ENCODE data around the gene C11orf86.
A peak's percentile ranks its signal among the peaks of the same experiment; 100 is the strongest.
"Not testable (repeated sequence)": the region's sequence is repeated elsewhere in the genome, so short reads cannot be mapped to it uniquely, and the experiment has no call there.

Gene C11orf86

DNA sequence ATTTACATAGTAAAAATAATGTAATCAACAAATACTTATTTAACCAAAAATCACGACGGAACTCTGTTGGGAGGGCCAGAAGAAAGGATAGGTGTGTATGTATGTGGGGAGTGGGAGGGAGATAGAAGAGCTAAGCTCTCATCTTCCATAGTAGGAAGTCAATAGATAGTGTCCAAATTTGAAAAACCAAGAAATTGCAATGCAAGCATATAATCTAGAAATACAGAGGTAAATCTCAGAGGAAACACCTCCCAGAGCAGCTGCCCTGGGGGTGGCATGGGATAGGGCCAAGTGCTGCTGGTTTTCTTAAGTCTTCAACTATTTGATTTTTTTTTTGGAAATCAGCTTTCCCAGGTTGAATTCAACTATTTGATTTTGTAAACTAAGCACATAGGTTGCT, 16.9 kb downstream of the C11orf86 start:
- no peak for DNase-seq

DNA sequence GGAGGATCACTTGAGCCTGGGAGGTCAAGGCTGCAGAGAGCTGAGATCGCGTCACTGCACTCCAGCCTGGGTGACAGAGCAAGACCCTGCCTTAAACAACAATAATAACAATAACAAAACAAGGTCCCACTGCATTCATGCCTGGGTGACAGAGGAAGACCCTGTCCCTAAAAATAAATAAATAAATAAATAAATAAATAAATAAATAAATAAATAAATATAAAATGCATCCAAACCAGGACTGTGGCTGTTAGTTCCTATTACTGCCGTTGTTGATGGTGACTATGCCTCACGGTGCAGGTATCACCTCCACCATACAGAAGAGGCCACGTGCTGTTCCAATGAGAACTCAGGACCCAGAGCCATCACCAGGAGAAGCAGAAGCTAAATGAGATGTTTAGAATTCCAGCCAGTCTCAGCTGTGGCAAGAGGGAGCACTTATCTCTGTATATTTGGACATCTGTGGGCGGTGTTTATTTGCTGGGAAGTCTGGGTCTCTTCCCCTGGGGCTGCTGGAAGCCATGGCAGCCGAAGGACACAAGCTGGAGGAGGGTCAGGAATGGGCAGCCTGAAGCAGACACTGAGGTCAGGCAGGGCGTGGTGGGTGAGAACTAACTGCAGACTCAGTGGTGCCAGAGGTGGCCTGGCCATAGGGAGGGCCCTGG, 21.6 kb downstream of the C11orf86 start:
- DNase-seq, result no peak

DNA sequence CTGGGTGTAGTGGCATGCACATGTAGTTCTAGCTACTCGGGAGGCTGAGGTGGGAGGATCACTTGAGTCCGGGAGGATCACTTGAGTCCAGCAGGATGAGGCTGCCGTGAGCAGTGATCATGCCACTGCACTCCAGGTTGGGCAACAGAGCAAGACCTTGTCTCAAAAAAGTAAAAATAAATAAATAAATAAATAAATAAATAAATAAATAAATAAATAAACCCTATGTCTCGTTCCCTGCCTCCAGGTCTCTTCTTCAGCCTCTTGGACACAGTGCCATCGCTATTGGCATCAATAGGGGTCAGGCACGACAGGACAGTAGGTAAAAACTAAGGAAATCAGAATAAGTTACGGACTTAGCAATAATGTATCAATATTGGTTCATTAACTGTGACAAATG, 24.5 kb downstream of the C11orf86 start:
- no peak for DNase-seq

GRCh38 chr11:67001332-67001731, 26.2 kb downstream of the C11orf86 start:
- no peak for DNase-seq

GRCh38 chr11:67002297-67002913, 27.3 kb downstream of the C11orf86 start:
- DNase-seq, result no peak

DNA sequence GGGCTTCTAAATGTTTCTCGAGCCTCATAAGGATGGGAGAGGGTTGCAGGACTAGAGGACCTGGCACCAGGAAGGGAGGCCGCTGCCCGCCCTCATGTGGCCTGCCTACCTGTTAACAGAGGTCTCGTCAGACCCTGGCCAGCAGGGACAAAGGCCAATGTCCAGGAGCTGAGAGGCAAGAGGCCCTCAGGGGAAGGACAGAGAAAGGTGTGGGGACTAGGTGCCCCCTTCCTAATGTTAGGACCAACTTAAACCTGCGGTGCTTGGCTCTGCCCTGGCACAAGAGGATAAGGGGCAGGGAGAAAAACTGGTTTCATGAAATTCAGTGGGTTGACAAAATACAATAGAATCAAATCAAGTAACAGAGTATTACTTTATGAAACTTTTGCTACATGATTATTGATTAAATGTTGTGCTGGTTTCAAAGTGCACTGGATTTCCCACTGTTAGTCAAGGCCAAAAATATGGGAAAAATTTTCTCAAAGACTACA, 27.9 kb downstream of the C11orf86 start:
- DNase-seq, result no peak

GRCh38 chr11:67005200-67005599, 30.1 kb downstream of the C11orf86 start:
- DNase-seq, result not testable (repeated sequence)

DNA sequence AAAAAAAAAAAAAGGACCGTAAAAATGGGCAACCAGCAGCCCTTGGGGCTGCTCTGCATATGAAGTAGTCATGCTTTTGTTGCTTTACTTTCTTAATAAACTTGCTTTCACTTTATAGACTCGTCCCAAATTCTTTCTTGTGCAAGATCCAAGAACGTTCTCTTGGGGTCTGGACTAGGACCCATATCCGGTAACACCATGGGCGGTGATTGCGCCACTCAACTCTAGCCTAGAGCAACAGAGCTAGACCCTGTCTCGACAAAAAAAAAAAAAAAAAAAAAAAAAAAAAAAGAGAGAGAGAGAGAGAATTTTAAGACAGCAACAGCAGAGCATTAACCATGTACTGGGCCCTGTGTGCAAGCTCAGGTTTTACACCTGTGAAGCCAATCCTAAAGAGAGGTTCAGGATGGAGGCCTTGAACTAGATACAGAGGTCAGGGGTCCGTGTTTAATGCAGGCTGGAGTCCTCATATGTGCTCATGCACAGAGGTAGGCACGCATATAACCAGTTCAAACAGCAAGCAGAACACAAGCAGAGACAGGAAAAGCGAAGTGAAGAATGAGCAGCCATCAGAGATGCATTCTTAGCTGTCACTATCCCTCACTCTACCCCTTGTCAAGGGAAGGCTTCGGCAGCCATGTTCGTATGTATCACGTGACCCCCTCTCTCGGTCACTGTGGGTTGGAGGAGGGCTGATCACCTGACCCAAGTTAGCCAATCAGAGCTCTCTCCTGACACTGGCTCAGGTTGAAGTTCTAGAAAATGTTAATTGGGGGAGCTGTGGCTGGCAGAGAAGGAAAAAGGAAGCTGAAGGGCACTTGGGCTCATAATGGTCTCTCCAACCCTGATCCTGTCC, 31.2 kb downstream of the C11orf86 start:
- DNase-seq, result peak; percentile 80

DNA sequence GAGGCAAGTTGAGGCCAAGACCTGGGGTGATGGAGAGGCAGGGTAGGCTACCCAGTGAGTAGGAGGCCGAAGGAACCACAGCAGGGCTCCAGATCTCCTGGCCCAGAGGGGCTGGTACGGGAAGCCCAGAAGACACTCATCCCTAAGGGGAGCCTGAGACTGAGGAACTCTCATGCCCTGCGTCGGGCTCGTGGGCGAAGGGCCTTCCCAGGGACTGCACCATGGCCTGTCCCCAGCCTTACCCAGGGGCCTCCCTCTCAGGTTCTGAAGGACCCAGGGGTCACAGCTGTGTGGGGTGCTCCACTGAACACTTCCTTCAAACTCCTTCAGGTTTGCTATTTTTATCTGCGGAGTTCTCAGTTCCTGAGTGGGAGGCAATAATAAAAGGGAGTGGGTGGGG, 32.0 kb downstream of the C11orf86 start:
- DNase-seq, result no peak

GRCh38 chr11:67010296-67010905, 35.3 kb downstream of the C11orf86 start:
- no peak for DNase-seq

GRCh38 chr11:67013511-67014045, 38.5 kb downstream of the C11orf86 start:
- no peak for DNase-seq

- DNase-seq, result no peak
Observed at GRCh38 chr11:67014343-67014742, 39.2 kb downstream of the C11orf86 start.

DNA sequence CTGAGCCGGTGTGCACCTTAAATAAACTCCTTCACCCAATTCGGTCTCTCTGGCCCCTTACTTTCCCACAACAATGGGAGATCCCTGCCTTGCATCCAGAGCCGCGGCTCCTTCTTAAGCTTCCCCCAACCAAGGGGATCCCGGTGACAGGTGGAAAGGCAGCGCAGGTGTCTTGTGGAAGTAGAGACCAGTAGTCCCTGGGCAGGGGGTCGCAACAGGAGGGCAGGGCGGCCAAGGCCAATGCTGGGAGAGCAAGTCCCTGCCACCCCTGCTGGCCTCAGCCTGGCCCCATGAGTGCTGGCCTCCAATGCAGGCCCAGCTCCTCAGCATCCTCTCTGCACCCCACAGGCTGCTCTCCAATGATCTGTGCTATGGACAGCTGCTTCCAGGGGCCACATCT, 39.9 kb downstream of the C11orf86 start:
- no peak for DNase-seq

DNA sequence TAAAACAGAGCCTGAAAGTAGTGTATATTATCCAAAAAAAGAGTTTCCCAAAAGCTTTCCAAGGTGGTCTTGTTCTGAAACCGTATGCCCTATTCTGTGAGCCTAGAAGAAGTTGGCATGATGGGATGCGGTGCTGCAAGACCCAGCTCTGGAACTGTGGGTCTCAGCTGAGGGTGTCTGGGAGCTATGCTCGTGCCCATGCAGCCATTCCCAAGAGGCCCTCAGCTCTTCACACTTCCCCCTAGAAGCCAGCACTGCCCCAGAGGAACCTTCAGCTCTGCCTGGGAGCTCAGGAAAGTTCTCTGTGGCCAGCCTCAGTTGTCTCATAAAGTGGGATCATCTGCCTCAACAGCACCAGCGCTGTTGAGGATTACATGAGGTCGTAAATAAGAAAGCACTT, 41.4 kb downstream of the C11orf86 start:
- no peak for DNase-seq

- no peak for DNase-seq
Observed at GRCh38 chr11:67020949-67021348, 45.8 kb downstream of the C11orf86 start.

DNA sequence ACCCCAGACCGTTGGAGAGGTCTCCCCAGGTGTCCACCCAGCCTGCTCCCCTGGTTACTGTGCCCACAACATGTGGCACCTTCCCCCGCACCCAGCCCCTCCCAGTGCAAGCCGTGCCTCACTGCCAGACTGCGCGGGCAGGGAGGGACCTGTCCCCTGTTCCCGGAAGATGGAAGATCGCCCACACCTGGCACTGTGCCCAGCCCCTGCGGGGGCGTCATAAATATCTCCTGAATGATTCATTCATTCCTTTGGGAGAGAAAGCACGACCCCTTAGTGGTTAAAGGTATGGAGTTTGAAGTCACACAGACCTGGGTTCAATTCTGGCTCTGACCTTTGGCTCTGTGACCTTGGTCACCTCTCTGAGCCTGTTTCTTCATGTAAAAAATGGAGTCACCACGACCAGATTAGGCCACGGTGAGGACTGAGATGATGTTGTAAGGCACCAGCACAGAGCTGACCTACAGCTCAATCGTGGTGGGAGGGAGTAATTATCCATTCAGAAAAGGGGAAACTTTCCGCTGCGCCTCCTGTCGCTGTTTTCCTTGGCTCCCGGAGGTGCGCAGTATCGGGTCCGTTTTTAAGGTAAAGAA, 47.3 kb downstream of the C11orf86 start:
- peak; percentile 32 for DNase-seq

- DNase-seq, result no peak
Observed at GRCh38 chr11:67022961-67023956, 48.2 kb downstream of the C11orf86 start, which contains the start of gene SYT12. Gene SYT12 (plus strand): TSS chr11:67023134. CDS start chr11:67030145, 7,011 bp downstream.

GRCh38 chr11:67023957-67024353, 48.9 kb downstream of the C11orf86 start:
- no peak for DNase-seq

GRCh38 chr11:67024410-67024809, 49.3 kb downstream of the C11orf86 start:
- DNase-seq, result no peak

GRCh38 chr11:67024966-67025365, 49.9 kb downstream of the C11orf86 start:
- no peak for DNase-seq

DNA sequence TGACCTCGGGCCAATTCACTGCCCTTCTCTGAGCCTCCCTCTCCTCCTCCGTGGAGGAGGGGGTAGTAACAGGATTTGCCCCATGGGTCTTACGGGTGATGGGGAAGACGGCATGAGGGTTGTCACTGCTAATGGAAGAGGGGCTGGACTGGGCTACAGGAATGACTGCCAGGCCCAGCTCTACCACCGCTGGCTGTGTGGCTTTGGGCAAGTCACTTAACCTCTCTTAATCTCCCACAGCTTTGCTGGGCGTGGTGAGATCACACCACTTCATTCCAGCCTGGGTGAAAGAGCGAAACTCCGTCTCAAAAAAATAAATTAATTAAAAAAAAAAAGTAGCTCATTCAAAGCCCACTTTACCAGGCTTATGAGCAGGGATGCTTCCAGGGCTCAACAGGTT, 50.6 kb downstream of the C11orf86 start:
- DNase-seq, result no peak
